Endothelial cell of umbilical vein (primary cell): ENCODE data around the gene HMGCL. TPM values are rescaled to one million over a fixed set of nuclear protein-coding genes. Genes with fewer than 3 reads are reported as not detected.

Experiments used
- BruUV-seq: library from RNA; stranded (reverse); fragments of 400-500 nt; replicated peaks from 2 replicates; lab custom pipeline; 2021; lab: Mats Ljungman, UMichigan
- CTCF ChIA-PET: fragments of 300-600, 350-600 bp; sonication (Branson Sonifier 250); formaldehyde crosslinking; loops from one replicate; lab custom pipeline; 2021; ENCODE audit warnings: antibody characterized with exemption, inconsistent platforms; lab: Charles Lee
- POLR2A ChIA-PET: fragments of 300-600, 350-600 bp; sonication (Branson Sonifier 250); formaldehyde crosslinking; loops from one replicate; lab custom pipeline; 2021; ENCODE audit warnings: antibody characterized with exemption, inconsistent platforms; lab: Charles Lee
- DNase-seq: peaks from one replicate; pipeline ENCODE4 v3.0.0-alpha.2; 2011; ENCODE audit warnings: low read depth, low spot score
- FAIRE-seq: peaks from 2 replicates; lab custom pipeline; 2011; peaks lifted over from hg19 to GRCh38; lab: Jason Lieb, UNC
- H2AFZ ChIP-seq: 2 replicates; pipeline ENCODE4 v1.6.0; 2012; ENCODE audit warnings: low read depth, low read length, control low read depth, inconsistent platforms
- H3K27ac ChIP-seq: 2 replicates; pipeline ENCODE4 v1.5.1; 2011; ENCODE audit warnings: low read depth, mild to moderate bottlenecking, control low read depth, low read length, moderate library complexity; ENCODE audit not compliant: insufficient read depth
- H3K27me3 ChIP-seq, 2 experiments: 2 replicates each; pipeline versions ENCODE4 v1.6.0 to v1.6.1; 2011; ENCODE audit warnings: low read length in 2 of 2, mixed read lengths in 1 of 2; ENCODE audit not compliant: control insufficient read depth in 2 of 2, insufficient read depth in 2 of 2
- H3K36me3 ChIP-seq, 2 experiments: 2 replicates in 1 of 2; 3 replicates in 1 of 2; pipeline ENCODE4 v1.5.1; 2011; ENCODE audit warnings: low read length in 2 of 2, mild to moderate bottlenecking in 1 of 2, moderate library complexity in 1 of 2; ENCODE audit not compliant: control insufficient read depth in 2 of 2, insufficient read depth in 2 of 2; ENCODE audit errors: extremely low read depth in 1 of 2
- H3K4me1 ChIP-seq: 3 replicates; pipeline ENCODE4 v1.5.1; 2011; ENCODE audit warnings: mild to moderate bottlenecking, low read length; ENCODE audit not compliant: control insufficient read depth, insufficient read depth; ENCODE audit errors: extremely low read depth
- H3K4me2 ChIP-seq: 2 replicates; pipeline ENCODE4 v1.6.1; 2011; ENCODE audit warnings: low read length, control low read depth, mixed read lengths; ENCODE audit not compliant: insufficient read depth
- H3K4me3 ChIP-seq, 3 experiments: fragments of 200-600 bp in 1 of 3; sonication (generic), shearing (Covaris generic) in 1 of 3; replicated peaks in 1 of 3; 2 replicates each; pipeline ENCODE4 v1.5.1; 2011 to 2016; ENCODE audit warnings: control low read depth in 3 of 3, low read length in 3 of 3, mild to moderate bottlenecking in 2 of 3, inconsistent platforms in 1 of 3, low read depth in 1 of 3, moderate library complexity in 1 of 3; ENCODE audit not compliant: insufficient read depth in 1 of 3
- H3K79me2 ChIP-seq: 2 replicates; pipeline ENCODE4 v1.6.0; 2012; ENCODE audit warnings: low read length, inconsistent platforms; ENCODE audit not compliant: control insufficient read depth, insufficient read depth
- H3K9ac ChIP-seq: replicated peaks from 2 replicates; pipeline ENCODE3; 2011; ENCODE audit warnings: low read length, control low read depth; ENCODE audit not compliant: insufficient read depth; ENCODE audit errors: extremely low read depth
- H3K9me1 ChIP-seq: replicated peaks from 3 replicates; pipeline ENCODE4 v1.6.0; 2011; ENCODE audit warnings: mild to moderate bottlenecking, low read length; ENCODE audit not compliant: control insufficient read depth, insufficient read depth; ENCODE audit errors: extremely low read depth
- H3K9me3 ChIP-seq: replicated peaks from 2 replicates; pipeline ENCODE4 v1.5.1; 2012; ENCODE audit warnings: low read length, inconsistent platforms; ENCODE audit not compliant: control insufficient read depth, insufficient read depth
- H4K20me1 ChIP-seq: replicated peaks from 2 replicates; pipeline ENCODE3; 2011; ENCODE audit warnings: mild to moderate bottlenecking, low read length; ENCODE audit not compliant: control insufficient read depth, insufficient read depth; ENCODE audit errors: extremely low read depth
- EZH2 ChIP-seq: IDR thresholded peaks from 2 replicates; pipeline ENCODE4 v1.6.1; 2012; ENCODE audit warnings: borderline replicate concordance, low read depth, mild to moderate bottlenecking, moderate library complexity, low read length, inconsistent platforms; ENCODE audit not compliant: severe bottlenecking
- FOS ChIP-seq: IDR thresholded peaks from 2 replicates; pipeline ENCODE4 v1.6.1; 2011; ENCODE audit warnings: mild to moderate bottlenecking, low read length, moderate library complexity, borderline replicate concordance; ENCODE audit not compliant: insufficient read depth
- GATA2 ChIP-seq: IDR thresholded peaks from 2 replicates; pipeline ENCODE4 v1.7.0; 2011; ENCODE audit warnings: low read depth, mild to moderate bottlenecking, moderate library complexity, mixed read lengths, low read length; ENCODE audit not compliant: insufficient read length, insufficient read depth
- JUN ChIP-seq: IDR thresholded peaks from 2 replicates; pipeline ENCODE4 v1.6.1; 2011; ENCODE audit warnings: borderline replicate concordance, low read depth; ENCODE audit not compliant: insufficient read length, insufficient read depth
- MAX ChIP-seq: IDR thresholded peaks from 2 replicates; pipeline ENCODE4 v1.6.1; 2011; ENCODE audit not compliant: insufficient read depth, insufficient read length
- MYC ChIP-seq: IDR thresholded peaks from one replicate; pipeline ENCODE4 v1.6.1; 2011; ENCODE audit warnings: mild to moderate bottlenecking, low read depth, low read length
- POLR2A ChIP-seq: IDR thresholded peaks from 2 replicates; pipeline ENCODE4 v1.6.1; 2012; ENCODE audit warnings: low read depth, mild to moderate bottlenecking, control low read depth, low read length
- POLR2AphosphoS5 ChIP-seq: IDR thresholded peaks from 2 replicates; pipeline ENCODE4 v1.6.1; 2012; ENCODE audit warnings: low read depth, mild to moderate bottlenecking, control low read depth, low read length, moderate library complexity; ENCODE audit not compliant: insufficient read depth
- dilution Hi-C: fragments of 300-500 bp; cut with MboI; formaldehyde crosslinking; loops from one replicate; pipeline ENCODE4 v1.15.0; 2019; ENCODE audit warnings: low sequenced_read_pairs; ENCODE audit not compliant: extremely low pct_ligation_motif_present
- intact Hi-C: fragments of 100-400 bp; cut with micrococcal nuclease; formaldehyde crosslinking; loops from one replicate; pipeline ENCODE4 v1.10.0; 2022
- polyA plus RNA-seq, 4 experiments: library from polyadenylated mRNA; depleted of rRNA in 3 of 4; stranded (reverse) in 3 of 4; unstranded in 1 of 4; fragments of >200 nt; gene quantifications; 2 replicates each; pipeline versions ENCODE4 v1.2.1 to v1.2.3, GENCODE V29; 2011 to 2012; ENCODE audit warnings: missing spikeins in 1 of 4
- total RNA-seq: library from RNA; stranded (reverse); gene quantifications from 2 replicates; pipeline ENCODE4 v1.2.3, GENCODE V29; 2021
- TF ChIP-seq, protein P1 (sequence below), 2 donors: IDR thresholded peaks; 1 replicate in 1 of 2; 2 replicates in 1 of 2; pipeline ENCODE4 v1.5.1; 2011; ENCODE audit warnings: low read length in 2 of 2, mild to moderate bottlenecking in 2 of 2, moderate library complexity in 2 of 2, control low read depth in 1 of 2, inconsistent platforms in 1 of 2, low read depth in 1 of 2; ENCODE audit not compliant: insufficient read depth in 1 of 2; ENCODE audit errors: extremely low read depth in 1 of 2

HMGCL gene
- total and polyA plus RNA-seq, 2 donors (not counting 3 experiments of a cell fraction or from before 2014, with no cell fraction given), result 24.2 to 30.0 TPM

DNA sequence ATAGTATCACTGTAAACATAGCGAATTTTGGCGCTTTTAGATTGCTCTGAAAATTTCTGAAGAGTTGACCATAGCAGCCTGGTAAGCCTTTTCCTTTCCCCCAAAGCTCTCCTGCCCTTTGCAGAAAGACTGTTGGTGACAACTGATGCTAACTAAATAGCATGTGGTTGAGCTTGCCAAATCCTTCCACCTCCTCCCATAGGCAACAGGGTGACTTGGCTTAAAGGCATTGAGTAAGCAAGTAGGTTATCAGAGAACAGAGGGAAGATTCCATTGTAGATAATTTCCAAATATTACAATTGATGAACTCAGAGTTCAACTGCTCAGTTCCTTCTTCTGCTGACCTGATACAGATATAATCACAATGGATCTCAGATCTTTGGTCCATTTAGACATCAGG is 19.9 kb upstream of the HMGCL start:
- no peaks in the 10 kb centered on the region for H3K9me3 ChIP-seq
- H3K9me1 ChIP-seq, result no peaks in the 10 kb centered on the region
- FAIRE-seq (no peak), DNase-seq (no peak)
- intact Hi-C loops, result no loop called here
- H4K20me1 ChIP-seq, result no peaks in the 10 kb centered on the region
- dilution Hi-C loops, result no loop called here
- no peaks in the 10 kb centered on the region for H3K4me1 ChIP-seq
- H2AFZ ChIP-seq, result no peak overlapping the region
- peaks cover 6 to 7% of the 10 kb centered on the region in 2 experiments for H3K27me3 ChIP-seq
- ChIA-PET POLR2A (no interaction called here), CTCF (interaction anchor here (1.6 kb wide), 1 partner anchor 13 kb away, joined by 4 read pairs; no protein-coding TSS in a partner anchor)
- H3K79me2 ChIP-seq, result no peaks in the 10 kb centered on the region
- BruUV-seq, result no TSS peak
- no peak overlapping the region for H3K27ac ChIP-seq
- H3K4me3 ChIP-seq, result no peak overlapping the region
- no peaks in the 10 kb centered on the region for H3K36me3 ChIP-seq
- no peak overlapping the region for H3K4me2 ChIP-seq
- H3K9ac ChIP-seq, result no peak overlapping the region
- TF ChIP-seq EZH2, result no peak
- TF ChIP-seq GATA2, result no peak
- TF ChIP-seq POLR2A, result no peak
- no peak for TF ChIP-seq FOS
- TF ChIP-seq, protein P1, sequence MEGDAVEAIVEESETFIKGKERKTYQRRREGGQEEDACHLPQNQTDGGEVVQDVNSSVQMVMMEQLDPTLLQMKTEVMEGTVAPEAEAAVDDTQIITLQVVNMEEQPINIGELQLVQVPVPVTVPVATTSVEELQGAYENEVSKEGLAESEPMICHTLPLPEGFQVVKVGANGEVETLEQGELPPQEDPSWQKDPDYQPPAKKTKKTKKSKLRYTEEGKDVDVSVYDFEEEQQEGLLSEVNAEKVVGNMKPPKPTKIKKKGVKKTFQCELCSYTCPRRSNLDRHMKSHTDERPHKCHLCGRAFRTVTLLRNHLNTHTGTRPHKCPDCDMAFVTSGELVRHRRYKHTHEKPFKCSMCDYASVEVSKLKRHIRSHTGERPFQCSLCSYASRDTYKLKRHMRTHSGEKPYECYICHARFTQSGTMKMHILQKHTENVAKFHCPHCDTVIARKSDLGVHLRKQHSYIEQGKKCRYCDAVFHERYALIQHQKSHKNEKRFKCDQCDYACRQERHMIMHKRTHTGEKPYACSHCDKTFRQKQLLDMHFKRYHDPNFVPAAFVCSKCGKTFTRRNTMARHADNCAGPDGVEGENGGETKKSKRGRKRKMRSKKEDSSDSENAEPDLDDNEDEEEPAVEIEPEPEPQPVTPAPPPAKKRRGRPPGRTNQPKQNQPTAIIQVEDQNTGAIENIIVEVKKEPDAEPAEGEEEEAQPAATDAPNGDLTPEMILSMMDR (IDR thresholded peaks at IDR 0.05; ENCODE audit: extremely low read depth in 1 of 2, insufficient read depth in 1 of 2, low read depth in 1 of 2, low read length in 2 of 2), result no peak
- TF ChIP-seq MYC, result no peak
- no peak for TF ChIP-seq JUN
- TF ChIP-seq MAX, result no peak
- no peak for TF ChIP-seq POLR2AphosphoS5
